22Rv1 (cell line): ENCODE results near the gene RPEL1.

Source experiments
- H3K27ac ChIP-seq: fragments of 450-650 bp; 2 replicates; pipeline ENCODE4 v1.5.1; 2017
- CTCF ChIP-seq: fragments of 450-650 bp; IDR thresholded peaks from 2 replicates; pipeline ENCODE4 v1.5.1; 2017; ENCODE audit warnings: mild to moderate bottlenecking
- ZFX ChIP-seq: fragments of 450-650 bp; IDR thresholded peaks from 2 replicates; pipeline ENCODE4 v1.6.1; 2017; ENCODE audit warnings: antibody characterized with exemption, borderline replicate concordance

Gene RPEL1

GRCh38 chr10:103282961-103283360 is 37.3 kb downstream of the RPEL1 start:
- TF ChIP-seq CTCF (no peak), ZFX (no peak)
- no peak overlapping the region for H3K27ac ChIP-seq

- no peak for TF ChIP-seq ZFX
- H3K27ac ChIP-seq, result no peak overlapping the region
Observed at GRCh38 chr10:103284170-103284569, 38.5 kb downstream of the RPEL1 start.

- TF ChIP-seq CTCF (no peak), ZFX (no peak)
- no peak overlapping the region for H3K27ac ChIP-seq
Observed at GRCh38 chr10:103287992-103288391, 42.3 kb downstream of the RPEL1 start.

GRCh38 chr10:103291588-103291987 is 45.9 kb downstream of the RPEL1 start:
- TF ChIP-seq ZFX (no peak), CTCF (no peak)
- H3K27ac ChIP-seq, result no peak overlapping the region

- H3K27ac ChIP-seq, result no peak overlapping the region
- TF ChIP-seq ZFX, result no peak
- TF ChIP-seq CTCF, result no peak
Observed at GRCh38 chr10:103295374-103296015, 49.8 kb downstream of the RPEL1 start.
